Activated T-helper 1 cell treated with anti-CD3 and anti-CD28 coated beads, Interleukin-2, amount 50 U/mL, for 16 hours (primary cell): Measurements from ENCODE around the gene CSTF3.
"Not testable (repeated sequence)": the region's sequence is repeated elsewhere in the genome, so short reads cannot be mapped to it uniquely, and the experiment has no call there.

Experiments
- DNase-seq, 2 donors: peaks; one replicate each; pipeline ENCODE4 v3.0.0-alpha.2; 2020; ENCODE audit warnings: low read depth in 1 of 2, low spot score in 1 of 2

The CSTF3 gene

GRCh38 chr11:33089776-33090175 is 71.5 kb downstream of the CSTF3 start:
- DNase-seq = no peak

GRCh38 chr11:33086017-33086416 is 75.3 kb downstream of the CSTF3 start:
- no peak for DNase-seq

- no peak for DNase-seq
Observed at GRCh38 chr11:33083918-33084317, 77.4 kb downstream of the CSTF3 start.

DNA sequence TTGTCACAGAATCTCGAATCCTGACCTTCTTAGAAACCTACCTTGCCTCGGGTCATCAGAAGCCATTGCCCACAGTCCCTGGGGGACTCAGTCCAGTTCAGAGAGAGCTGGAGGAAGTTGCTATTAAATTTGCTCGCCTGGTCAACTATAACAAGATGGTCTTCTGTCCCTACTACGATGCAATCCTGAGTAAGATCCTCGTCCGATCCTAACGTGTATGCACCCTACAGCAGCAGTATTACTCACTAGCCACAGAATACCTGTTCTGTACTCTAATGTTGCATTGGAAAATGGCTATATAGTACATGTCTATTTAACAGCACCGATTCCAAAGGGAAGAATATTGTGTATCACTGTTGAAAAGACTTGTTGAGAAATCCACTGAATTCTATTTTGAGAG is 88.8 kb downstream of the CSTF3 start:
- DNase-seq = no peak

DNA sequence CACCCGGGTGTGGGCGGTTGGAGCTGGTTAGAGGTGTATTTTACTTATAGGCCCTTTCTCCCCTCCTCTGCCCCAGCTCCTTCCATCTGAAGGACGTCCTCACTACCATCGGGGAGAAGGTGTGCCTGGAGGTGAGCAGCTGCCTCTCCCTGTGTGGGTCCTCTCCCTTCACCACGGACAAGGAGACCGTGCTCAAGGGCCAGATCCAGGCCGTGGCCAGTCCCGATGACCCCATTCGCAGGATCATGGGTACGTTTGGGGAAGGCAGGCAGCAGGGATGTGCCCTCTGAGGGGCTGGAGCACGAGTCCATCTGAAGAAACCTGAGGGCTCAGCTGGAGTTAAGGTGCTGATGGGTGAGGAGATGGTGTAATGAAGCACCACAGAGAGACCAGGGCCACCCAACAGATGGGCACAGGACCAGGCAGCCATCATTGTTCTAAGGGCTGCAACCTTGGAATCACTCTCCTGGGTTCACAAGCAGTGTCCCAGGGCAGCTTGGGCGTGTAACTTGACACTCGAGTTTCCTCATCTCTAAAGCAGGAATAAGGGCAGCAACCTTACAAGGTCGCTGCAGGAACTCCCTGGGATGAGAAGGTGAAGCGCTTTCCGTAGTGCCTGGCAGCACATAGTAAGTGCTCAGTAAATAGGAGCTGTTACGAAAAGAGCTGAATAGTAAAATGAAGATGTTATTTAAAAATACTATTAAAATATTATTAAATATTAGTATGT is 92.5 kb downstream of the CSTF3 start:
- no peak for DNase-seq

DNA sequence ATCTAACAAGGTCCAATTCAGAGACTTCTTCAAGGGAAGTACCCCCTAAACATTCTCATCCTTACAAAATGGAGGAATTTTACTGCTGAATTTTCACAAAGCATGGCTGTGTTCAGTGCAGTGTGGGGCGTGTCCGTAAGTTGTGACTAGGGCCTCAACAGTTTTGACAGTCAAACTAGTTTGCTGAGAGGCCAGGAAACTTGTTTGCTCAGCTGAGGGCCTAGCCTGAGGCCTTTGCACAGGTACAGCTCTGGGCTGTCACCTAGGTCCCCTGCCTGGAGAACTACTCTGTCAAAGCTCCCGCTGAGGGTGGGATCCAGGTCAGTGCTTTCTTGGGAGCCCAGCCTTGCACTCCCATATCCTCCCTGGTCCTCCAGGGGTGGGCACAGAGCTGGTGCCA is 94.0 kb downstream of the CSTF3 start:
- DNase-seq = no peak

DNA sequence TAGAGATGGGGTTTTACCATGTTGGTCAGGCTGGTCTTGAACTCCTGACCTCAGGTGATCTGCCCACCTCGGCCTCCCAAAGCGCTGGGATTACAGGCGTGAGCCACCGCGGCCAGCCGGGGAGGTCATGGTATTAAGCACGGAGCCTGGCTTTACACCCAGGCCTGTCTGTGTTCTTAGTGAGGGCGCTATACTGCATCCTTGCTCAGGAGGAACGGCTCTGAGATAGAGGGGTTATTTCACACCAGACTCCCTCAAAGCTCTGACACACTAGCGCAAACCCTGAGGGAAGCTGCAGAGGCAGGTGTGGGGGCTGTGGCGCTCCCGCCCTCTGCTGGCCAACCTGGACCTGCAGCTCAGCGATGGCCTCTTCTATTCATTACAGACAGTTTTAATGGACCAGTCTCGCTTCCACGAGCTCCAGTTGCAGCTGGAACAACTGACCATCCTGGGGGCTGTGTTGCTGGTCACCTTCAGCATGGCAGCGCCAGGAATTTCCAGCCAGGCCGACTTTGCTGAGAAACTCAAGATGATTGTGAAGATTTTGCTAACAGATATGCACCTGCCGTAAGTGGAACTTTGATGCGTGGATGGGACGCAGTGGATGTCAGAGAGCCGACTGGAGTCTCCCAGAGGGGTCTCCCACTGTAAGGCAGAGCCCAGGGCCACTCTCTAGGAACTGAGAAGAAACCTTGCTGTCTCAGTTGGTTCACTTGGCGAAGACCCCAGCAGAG is 95.7 kb downstream of the CSTF3 start:
- DNase-seq = peak; percentile 54 to 58

DNA sequence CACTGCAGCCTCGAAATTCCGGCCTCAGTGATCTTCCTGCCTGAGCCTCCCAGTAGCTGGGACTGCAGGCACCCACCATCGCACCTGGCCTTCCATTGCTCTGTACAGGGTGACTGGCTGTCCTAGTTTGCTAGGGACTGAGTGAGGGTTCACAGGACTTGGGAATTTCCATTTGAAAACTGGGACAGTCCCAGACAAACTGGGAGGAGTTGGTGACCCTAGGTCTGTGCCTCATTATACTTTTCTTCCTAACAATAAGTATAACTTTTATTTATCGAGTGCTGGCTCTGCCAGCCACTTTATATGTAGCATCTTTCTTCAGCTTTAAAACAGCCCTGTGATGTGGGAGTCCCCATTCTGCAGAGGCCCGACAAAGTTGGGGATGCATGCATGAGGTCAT is 96.4 kb downstream of the CSTF3 start:
- no peak for DNase-seq

DNA sequence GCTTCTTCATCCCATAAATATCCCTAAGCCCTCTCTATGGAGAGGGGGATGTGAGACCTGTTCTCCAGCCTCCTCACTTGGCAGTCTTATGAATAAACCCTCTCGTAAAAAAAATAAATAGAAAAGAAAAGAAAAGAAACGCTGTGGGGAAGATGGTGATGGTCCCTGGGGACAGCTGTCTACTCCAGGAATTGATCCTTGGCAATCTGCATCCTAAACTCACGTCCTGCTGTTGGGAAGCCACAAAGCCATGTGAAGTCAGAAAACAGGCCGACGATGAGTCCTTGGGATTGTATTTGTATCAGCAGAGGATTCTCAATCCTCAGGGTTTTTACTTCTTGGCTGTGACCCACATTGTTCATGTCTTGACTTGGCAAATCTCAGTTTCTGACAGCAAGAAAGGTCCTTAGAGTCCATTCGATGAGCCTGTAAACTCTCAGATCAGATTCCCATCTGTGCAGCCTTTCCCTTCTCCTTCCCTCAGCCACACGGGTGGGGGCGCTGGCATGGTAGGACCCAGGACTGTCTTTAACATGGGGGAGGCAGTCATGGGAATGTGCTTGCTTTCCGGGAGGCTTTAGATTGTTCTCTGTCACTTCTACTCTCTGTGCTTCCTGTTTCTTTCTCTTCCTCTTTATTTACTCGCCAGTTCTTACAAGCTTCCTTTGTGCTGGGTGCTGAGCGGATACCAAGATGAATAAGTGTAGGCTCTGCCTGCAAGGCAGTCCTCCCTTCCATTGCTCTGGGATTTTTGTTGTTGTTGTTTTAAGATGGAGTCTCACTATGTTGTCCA is 97.1 kb downstream of the CSTF3 start:
- DNase-seq = no peak

GRCh38 chr11:33063326-33063881 is 97.9 kb downstream of the CSTF3 start:
- no peak for DNase-seq

DNA sequence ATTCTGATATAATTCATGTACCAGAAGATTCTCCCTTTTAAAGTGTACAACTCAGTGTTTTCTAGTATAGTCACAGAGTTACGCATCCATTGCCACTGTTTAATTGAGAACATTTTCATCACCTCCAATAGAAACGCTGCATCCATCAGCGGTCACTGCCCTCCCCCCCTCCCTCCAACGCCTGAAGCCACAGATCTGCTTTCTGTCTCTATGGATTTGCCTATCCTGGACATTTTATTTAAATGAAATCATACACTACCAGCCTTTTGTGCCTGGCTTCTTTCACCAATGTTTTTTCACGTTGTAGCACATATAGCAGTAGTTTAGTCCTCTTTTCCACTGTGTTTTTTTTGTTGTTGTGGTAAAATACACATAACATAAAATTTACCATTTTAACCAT is 99.1 kb downstream of the CSTF3 start:
- DNase-seq = no peak

DNA sequence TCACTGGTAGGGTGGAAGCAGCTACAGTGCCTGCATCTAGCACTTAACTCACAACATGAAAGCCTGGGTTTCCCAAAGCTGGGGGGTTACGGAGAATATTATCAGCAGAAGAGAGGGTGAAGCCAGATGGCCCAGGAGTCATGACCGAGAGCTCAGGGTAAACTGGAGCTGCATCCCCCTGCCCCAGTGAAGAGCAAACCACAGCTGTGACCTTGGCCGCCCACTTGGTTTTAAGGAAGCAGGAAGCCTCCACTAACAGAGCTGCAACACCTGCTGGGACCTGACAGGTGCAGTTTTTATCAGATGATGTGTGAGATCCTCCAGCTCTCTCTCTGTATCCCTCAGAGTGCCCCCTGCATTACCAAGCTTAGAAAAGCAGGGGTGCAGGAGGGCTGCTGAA is 101.0 kb downstream of the CSTF3 start:
- no peak for DNase-seq

DNA sequence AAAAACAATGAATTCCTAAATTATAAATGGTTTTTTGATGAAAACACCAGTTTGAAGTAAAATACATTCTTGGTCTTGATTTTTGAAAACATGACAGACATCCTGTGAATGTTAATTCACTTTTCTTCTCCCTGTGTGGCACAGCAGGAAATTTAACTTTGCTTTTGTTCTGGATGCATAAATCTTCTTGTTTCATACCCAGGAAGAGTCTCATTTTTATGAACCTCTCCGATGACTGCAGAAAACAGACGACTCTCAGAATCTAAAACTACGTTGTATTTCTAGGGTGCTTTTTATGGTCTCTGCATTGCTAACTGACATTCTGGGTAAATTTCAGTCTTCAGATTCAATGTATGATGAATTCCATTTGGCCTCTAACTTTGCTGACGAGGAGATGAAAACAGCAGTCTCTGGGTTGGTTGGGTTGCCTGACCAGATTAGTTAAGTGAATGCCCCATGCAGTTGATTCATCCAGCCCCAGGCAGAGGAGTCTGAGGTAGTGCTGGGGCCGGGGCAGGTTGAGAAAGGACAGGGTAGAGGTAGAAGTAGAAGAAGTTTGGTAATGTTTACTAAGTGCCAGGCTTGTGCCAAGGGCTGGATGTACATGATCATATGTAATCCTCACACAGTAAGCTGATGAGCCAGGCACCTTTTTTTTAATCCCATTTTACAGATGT is 101.8 kb downstream of the CSTF3 start:
- no peak for DNase-seq

DNA sequence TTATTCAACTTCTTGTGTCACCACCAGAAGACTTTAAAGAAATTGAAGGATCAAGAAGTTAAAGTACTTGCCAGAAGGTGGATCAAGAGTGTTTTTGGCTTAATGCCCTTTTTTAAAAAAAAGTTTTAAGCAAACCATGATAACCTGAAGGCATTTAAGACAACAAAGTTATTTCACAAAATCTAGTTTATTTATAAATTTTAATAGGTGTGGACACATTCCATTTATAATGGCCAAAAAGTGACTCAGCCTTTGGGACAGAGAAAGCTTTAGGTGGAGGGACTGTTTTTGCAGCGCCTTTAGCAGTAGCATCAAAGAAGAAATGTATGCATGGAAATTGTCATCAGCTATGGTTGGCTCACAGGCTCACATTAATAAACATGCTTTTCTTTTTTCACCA is 104.0 kb downstream of the CSTF3 start:
- DNase-seq = no peak

GRCh38 chr11:33055375-33055774 is 105.9 kb downstream of the CSTF3 start:
- DNase-seq = no peak

DNA sequence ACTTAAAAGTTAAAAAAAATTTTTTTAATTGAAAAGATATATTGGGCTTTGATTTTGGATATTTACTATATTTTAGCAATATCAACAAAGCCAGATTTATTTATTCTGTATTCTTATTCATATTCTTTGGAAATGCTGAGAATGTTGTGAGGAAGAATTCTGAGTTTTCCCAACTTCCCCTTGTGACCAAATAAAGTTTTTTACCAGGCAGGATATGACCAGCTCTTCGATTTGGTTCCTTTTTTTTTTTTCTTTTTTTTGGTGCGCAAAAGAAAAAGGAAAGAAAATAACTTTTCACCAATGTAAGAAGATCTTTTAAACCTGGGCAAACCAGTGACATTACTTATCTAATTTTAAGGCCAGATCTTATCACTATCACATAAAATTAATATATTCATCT is 109.0 kb downstream of the CSTF3 start:
- no peak for DNase-seq

DNA sequence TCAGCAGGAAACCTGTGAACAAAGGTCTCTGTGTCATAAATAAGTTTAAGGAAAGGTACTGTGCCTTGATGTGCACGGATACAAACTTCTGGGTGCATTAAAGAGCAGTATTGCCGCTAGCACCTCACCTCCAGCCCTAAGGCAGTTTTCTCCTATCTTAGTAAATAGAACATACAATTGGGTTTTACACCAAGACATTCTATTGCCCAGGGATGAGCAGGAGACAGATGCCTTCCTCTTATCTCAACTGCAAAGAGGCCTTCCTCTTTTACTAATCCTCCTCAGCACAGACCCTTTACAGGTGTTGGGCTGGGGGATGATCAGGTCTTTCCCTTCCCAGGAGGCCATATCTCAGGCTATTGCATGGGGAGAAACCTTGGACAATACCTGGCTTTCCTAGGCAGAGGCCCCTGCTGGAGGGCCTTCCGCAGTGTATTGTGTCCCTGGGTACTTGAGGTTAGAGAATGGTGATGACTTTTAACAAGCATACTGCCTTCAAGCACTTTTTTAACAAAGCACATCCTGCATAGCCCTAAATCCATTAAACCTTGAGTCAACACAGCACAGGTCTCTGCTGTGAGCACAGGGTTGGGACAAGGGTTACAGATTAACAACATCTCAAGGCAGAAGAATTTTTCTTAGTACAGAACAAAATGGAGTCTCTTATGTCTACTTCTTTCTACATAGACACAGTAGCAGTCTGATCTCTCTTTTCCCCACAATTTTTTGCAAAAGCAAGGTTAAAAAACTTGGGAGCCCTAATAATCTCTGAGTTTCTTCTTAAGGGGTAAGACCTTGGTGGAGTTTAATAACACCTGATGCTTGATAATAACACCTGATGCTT is 111.5 kb downstream of the CSTF3 start:
- not testable (repeated sequence) for DNase-seq

- not testable (repeated sequence) for DNase-seq
Observed at GRCh38 chr11:33048701-33049100, 112.6 kb downstream of the CSTF3 start.

- no peak for DNase-seq
Observed at GRCh38 chr11:33045551-33046255, 115.6 kb downstream of the CSTF3 start.
